Measurements from ENCODE around the gene ZNF705A.
A peak's percentile ranks its signal among the peaks of the same experiment; 100 is the strongest.
"Not testable (repeated sequence)": the region's sequence is repeated elsewhere in the genome, so short reads cannot be mapped to it uniquely, and the experiment has no call there.

ZNF705A gene

DNA sequence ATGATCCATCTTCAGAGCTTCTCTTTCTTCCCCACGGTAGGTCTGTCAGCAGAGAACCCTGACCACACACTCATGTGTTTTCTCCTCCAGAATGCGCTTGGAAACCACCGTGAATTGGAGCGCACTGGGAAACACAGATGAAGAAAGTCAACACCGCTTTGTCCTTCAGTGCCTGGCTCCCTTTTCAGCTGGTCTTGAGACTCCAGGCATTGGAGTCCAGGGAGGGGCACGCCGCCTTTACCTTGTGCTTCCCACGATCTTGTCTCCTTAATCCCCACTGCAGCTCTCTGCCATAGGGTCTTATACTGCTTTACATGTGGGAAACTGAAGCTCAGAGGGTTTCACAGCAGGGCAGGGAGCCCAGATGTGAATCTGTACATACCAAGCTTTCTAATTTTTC, 69.5 kb downstream of the ZNF705A start:
- ChIA-PET CTCF (interaction anchor here (1.1 kb wide), 1 partner anchor 11 kb away, joined by 3 read pairs; no protein-coding TSS in a partner anchor), POLR2A (no interaction called here)
- no peak for DNase-seq (ENCODE audit: extremely low spot score)
- TF ChIP-seq, protein P1, sequence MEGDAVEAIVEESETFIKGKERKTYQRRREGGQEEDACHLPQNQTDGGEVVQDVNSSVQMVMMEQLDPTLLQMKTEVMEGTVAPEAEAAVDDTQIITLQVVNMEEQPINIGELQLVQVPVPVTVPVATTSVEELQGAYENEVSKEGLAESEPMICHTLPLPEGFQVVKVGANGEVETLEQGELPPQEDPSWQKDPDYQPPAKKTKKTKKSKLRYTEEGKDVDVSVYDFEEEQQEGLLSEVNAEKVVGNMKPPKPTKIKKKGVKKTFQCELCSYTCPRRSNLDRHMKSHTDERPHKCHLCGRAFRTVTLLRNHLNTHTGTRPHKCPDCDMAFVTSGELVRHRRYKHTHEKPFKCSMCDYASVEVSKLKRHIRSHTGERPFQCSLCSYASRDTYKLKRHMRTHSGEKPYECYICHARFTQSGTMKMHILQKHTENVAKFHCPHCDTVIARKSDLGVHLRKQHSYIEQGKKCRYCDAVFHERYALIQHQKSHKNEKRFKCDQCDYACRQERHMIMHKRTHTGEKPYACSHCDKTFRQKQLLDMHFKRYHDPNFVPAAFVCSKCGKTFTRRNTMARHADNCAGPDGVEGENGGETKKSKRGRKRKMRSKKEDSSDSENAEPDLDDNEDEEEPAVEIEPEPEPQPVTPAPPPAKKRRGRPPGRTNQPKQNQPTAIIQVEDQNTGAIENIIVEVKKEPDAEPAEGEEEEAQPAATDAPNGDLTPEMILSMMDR (IDR thresholded peaks at IDR 0.05; ENCODE audit: control extremely low read depth, extremely low read depth, low read depth, missing control alignments): no peak

DNA sequence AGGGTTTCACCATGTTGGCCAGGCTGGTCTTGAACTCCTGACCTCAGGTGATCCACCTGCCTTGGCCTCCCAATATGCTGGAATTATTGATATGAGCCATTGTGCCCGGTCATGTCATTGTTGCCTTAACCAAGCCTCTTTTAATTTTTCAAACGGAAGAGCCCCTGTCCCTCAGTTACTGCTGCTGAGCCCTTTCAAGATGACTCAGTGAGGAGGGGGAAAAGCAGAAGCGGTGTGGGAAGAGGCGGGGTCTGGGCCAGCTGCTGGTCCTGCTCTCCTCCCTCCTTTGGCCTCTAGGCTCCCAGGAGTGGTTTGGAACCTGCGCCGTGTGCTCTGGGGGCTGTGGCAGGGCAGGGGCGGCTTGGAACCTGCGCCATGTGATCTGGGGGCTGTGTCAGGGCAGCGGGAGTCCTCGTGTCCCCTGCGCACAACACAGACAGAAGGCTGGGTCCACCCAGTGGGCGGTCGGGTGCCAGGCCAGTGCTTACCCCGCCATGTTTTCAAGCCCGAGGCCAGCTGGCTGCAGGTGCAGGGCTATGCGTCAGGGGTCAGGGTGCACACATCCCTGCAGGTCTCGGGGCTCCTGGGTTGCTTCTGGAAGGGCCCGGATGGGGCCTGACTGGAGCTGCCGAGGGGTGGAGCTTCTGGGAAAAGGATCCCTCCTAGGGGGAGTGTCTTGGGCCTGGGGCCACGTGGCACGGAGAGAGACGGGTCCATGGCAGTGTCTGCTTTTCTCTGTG, 70.3 kb downstream of the ZNF705A start, which contains the start of gene FAM90A1:
Gene FAM90A1 (minus strand): TSS at position 627 of the 740 bp plus-strand sequence. CDS start 2,786 bp downstream, outside the sequence.
- POLR2A ChIA-PET: not testable (repeated sequence)
- DNase-seq (ENCODE audit: extremely low spot score): peak; percentile 42
- CTCF ChIA-PET: interaction anchor here (1.1 kb wide), 1 partner anchor 10 kb away, joined by 3 read pairs; no protein-coding TSS in a partner anchor

DNA sequence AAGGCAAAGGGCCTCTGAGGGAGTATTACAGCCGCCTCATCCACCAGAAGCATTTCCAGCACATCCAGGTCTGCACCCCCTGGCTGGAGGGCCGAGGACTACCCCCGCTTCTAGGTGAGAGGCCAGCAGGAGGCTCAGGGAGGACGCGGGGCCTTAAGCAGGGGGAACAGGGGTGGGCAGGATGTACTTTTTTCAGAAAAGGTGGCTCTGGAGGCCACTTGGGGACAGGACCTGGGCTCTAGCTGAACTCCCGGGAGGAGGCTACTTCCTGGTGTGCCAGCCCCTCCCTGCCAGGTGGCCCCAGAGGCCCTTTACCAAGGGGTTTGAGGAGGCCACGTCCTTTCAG, 70.9 kb downstream of the ZNF705A start:
- CTCF ChIA-PET; POLR2A ChIA-PET; DNase-seq (ENCODE audit: extremely low spot score): not testable (repeated sequence)

DNA sequence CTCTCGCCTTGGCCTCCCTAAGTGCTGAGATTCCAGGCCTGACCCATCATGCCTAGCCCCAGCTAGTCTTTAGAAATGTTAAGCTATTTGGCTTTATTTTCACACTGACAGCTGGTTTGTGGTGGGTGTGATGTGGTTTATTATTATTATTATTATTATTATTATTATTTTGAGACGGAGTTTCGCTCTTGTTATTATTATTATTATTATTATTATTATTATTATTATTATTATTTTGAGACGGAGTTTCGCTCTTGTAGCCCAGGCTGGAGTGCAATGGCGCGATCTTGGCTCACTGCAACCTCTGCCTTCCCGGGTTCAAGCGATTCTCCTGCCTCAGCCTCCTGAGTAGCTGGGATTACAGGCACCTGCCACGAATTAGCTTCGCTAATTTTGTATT, 71.8 kb downstream of the ZNF705A start:
- POLR2A ChIA-PET; CTCF ChIA-PET; DNase-seq (ENCODE audit: extremely low spot score): not testable (repeated sequence)

DNA sequence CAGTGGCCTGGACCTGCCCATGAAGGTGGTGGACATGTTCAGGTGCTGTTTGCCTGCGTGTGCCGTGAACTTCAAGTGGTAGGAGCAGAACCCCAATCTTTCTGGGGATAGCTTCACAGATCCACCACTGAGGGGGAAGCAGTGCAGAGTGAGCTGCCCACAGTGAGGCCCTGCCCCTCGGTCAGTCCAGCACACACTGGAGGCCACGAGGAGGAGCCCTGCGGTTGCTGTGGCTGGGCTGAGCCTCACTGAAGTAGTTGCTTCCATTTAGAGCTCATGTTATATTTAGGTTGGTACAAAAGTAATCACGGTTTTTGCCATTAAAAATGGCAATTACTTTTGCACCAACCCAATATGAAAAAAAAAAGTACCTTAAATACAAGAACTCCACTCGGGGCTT, 72.7 kb downstream of the ZNF705A start:
- CTCF ChIA-PET: interaction anchor here (1.3 to 3.3 kb wide), 2 partner anchors 119 to 188 kb away, joined by 3 to 29 read pairs; no protein-coding TSS in a partner anchor
- DNase-seq (ENCODE audit: extremely low spot score); POLR2A ChIA-PET: not testable (repeated sequence)

All from GM10248 (cell line).